Measurements from ENCODE around the gene RPS28.

RPS28 gene

GRCh38 chr19:8371011-8371804, 49.9 kb downstream of the RPS28 start:
- DNase-seq (ENCODE audit: low read depth in 4 of 4, low spot score in 1 of 4), result no peak
